Thyroid gland (tissue), 4 donors: Measurements from ENCODE around the gene PTPRB. TPM values are rescaled to one million over a fixed set of nuclear protein-coding genes. Genes with fewer than 3 reads are reported as not detected.

Experiments used
- DNase-seq, 2 donors: peaks; one replicate each; pipeline ENCODE4 v3.0.0-alpha.2; 2019
- H3K27ac ChIP-seq, 3 donors: fragments of 200-600 bp; sonication (generic); 1 replicate in 2 of 3; 2 replicates in 1 of 3; pipeline ENCODE4 v1.5.1; 2016 to 2019; ENCODE audit warnings: mild to moderate bottlenecking in 1 of 3, moderate library complexity in 1 of 3
- H3K27me3 ChIP-seq: fragments of 200-600 bp; sonication (generic); one replicate; pipeline ENCODE4 v1.5.1; 2019
- H3K36me3 ChIP-seq, 2 donors: fragments of 200-600 bp; sonication (generic); one replicate each; pipeline ENCODE4 v1.5.1; 2016 to 2019
- H3K4me1 ChIP-seq, 2 donors: fragments of 200-600 bp; sonication (generic); one replicate each; pipeline ENCODE4 v1.5.1; 2017 to 2019
- H3K4me3 ChIP-seq, 3 donors: fragments of 200-600 bp; sonication (generic); replicated peaks in 1 of 3; 1 replicate in 2 of 3; 2 replicates in 1 of 3; pipeline ENCODE4 v1.5.1; 2016; ENCODE audit warnings: mild to moderate bottlenecking in 1 of 3
- H3K9me3 ChIP-seq: fragments of 200-600 bp; sonication (generic); one replicate; pipeline ENCODE4 v1.5.1; 2017
- CTCF ChIP-seq, 6 experiments: fragments of 200-600 bp in 3 of 6; fragments of 450-650 bp in 3 of 6; sonication (generic) in 3 of 6; IDR thresholded peaks; one replicate each; pipeline ENCODE4 v1.5.1; 2016 to 2019; ENCODE audit warnings: antibody characterized with exemption in 6 of 6, mild to moderate bottlenecking in 2 of 6, inconsistent platforms in 1 of 6, moderate library complexity in 1 of 6
- POLR2A ChIP-seq, 2 donors: fragments of 450-650 bp; IDR thresholded peaks; one replicate each; pipeline ENCODE4 v1.6.1; 2017; ENCODE audit warnings: antibody characterized with exemption in 2 of 2, mild to moderate bottlenecking in 2 of 2, moderate library complexity in 1 of 2
- WGBS, 2 donors: methylation state at CpG; one replicate each; pipeline ENCODE4 v1.1.5; 2017; 5-methylcytosine and 5-hydroxymethylcytosine counted together
- intact Hi-C: fragments of 100-400 bp; cut with DNase I; formaldehyde crosslinking; loops from one replicate; pipeline ENCODE4 v1.15.1; 2023
- total RNA-seq, 4 donors: library from RNA; depleted of rRNA; stranded (reverse); fragments of >200 nt; gene quantifications; one replicate each; pipeline ENCODE4 v1.2.3, GENCODE V29; 2016

PTPRB gene
- total RNA-seq, 4 donors from 2014 or later: 24.4 to 75.3 (median 36.2) TPM

DNA sequence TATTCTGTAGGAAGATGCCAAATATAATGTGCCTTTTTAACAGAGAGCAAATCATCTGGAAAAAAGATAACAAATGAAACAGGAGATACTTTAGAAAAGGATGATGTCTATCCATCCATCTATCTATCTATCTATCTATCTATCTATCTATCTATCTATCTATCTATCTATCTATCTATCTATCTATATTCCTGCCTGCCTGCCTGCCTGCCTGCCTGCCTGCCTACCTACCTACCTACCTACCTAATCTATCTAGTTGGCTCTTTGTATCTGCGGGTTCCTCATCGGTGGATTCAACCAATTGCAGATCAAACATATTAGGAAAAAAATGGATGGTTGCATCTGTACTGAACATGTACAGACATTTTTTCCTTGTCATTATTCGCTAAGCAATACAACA is 11.0 kb downstream of the PTPRB start:
- no peaks in the 10 kb centered on the region for H3K36me3 ChIP-seq
- WGBS, 2 donors: 94 to 96% methylated on average over 3 of the region's 3 CpGs

GRCh38 chr12:70619471-70620152 is 17.6 kb downstream of the PTPRB start:
- no peak overlapping the region for H3K27ac ChIP-seq
- intact Hi-C loops: no loop called here

More for the DNA sequence above, 11.0 kb downstream of the PTPRB start:
- intact Hi-C loops: no loop called here
- TF ChIP-seq POLR2A (IDR thresholded peaks at IDR 0.05) (no peak), CTCF (IDR thresholded peaks at IDR 0.05) (no peak)
- Histone ChIP-seq H3K27me3 (no peaks in the 10 kb centered on the region), H3K27ac (no peak overlapping the region), H3K4me1 (peaks cover 0 to 5% of the 10 kb centered on the region in 2 donors), H3K4me3 (no peak overlapping the region), H3K9me3 (no peaks in the 10 kb centered on the region)
- no peak for DNase-seq

GRCh38 chr12:70618371-70618770 is 18.9 kb downstream of the PTPRB start:
- H3K9me3 ChIP-seq: no peaks in the 10 kb centered on the region
- no peaks in the 10 kb centered on the region for H3K4me1 ChIP-seq
- no peaks in the 10 kb centered on the region for H3K27me3 ChIP-seq
- intact Hi-C loops: no loop called here
- H3K4me3 ChIP-seq: no peak overlapping the region
- H3K27ac ChIP-seq: no peak overlapping the region
- DNase-seq: no peak
- no peak for TF ChIP-seq CTCF (IDR thresholded peaks at IDR 0.05)
- TF ChIP-seq POLR2A (IDR thresholded peaks at IDR 0.05): no peak
- no peaks in the 10 kb centered on the region for H3K36me3 ChIP-seq
- WGBS, 2 donors: 93% methylated on average over 4 of the region's 4 CpGs

More at GRCh38 chr12:70619471-70620152, 17.6 kb downstream of the PTPRB start:
- Histone ChIP-seq H3K27me3 (no peaks in the 10 kb centered on the region), H3K36me3 (no peaks in the 10 kb centered on the region), H3K4me1 (no peaks in the 10 kb centered on the region), H3K9me3 (no peaks in the 10 kb centered on the region), H3K4me3 (no peak overlapping the region)
- 83 to 91% methylated on average over 5 of the region's 5 CpGs for WGBS, 2 donors
- TF ChIP-seq POLR2A (IDR thresholded peaks at IDR 0.05) (no peak), CTCF (IDR thresholded peaks at IDR 0.05) (no peak)
- no peak for DNase-seq

DNA sequence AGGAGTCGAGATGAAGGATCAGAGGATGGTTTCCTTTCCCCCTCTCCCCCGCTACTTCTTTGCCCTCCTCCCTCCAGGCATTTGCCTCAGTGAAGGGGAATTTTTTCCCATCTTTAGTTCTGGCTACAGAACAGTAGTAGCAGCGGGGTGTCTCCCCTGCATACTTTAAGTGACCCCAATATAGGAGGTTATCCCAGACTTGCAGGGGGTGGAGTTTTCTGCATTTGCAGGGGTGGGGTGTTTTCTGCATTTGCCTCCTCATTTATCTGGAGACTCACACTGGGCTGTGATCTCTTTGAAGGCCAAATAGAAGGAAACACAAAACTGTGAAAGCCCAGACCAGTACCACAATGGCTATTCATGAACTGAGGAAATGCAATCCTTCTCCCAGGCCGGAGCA is 19.8 kb downstream of the PTPRB start:
- TF ChIP-seq POLR2A (IDR thresholded peaks at IDR 0.05) (no peak), CTCF (IDR thresholded peaks at IDR 0.05) (no peak)
- Histone ChIP-seq H3K4me3 (no peak overlapping the region), H3K27me3 (no peaks in the 10 kb centered on the region), H3K36me3 (no peaks in the 10 kb centered on the region), H3K4me1 (no peaks in the 10 kb centered on the region), H3K27ac (no peak overlapping the region), H3K9me3 (no peaks in the 10 kb centered on the region)
- WGBS, 2 donors: 68 to 81% methylated on average over 4 of the region's 4 CpGs
- intact Hi-C loops: no loop called here
- DNase-seq: no peak

- Histone ChIP-seq H3K27me3 (no peaks in the 10 kb centered on the region), H3K4me3 (no peak overlapping the region), H3K36me3 (no peaks in the 10 kb centered on the region), H3K4me1 (no peaks in the 10 kb centered on the region), H3K27ac (no peak overlapping the region), H3K9me3 (no peaks in the 10 kb centered on the region)
- intact Hi-C loops: no loop called here
- 66 to 69% methylated on average over 5 of the region's 5 CpGs for WGBS, 2 donors
- DNase-seq: no peak
- TF ChIP-seq POLR2A (IDR thresholded peaks at IDR 0.05) (no peak), CTCF (IDR thresholded peaks at IDR 0.05) (no peak)
Observed at GRCh38 chr12:70615174-70615866, 21.9 kb downstream of the PTPRB start.
